Fibroblast of villous mesenchyme (primary cell): ENCODE results near the gene PHLDA3. TPM values are rescaled to one million over a fixed set of nuclear protein-coding genes. Genes with fewer than 3 reads are reported as not detected.

Source experiments
- DNase-seq: peaks from one replicate; pipeline ENCODE4 v3.0.0-alpha.2; 2010; ENCODE audit warnings: low read depth
- H3K4me3 ChIP-seq: 2 replicates; pipeline ENCODE4 v1.5.1; 2011; ENCODE audit warnings: low read depth, mild to moderate bottlenecking, low read length
- CTCF ChIP-seq: IDR thresholded peaks from 2 replicates; pipeline ENCODE4 v1.5.1; 2012; ENCODE audit warnings: low read depth, mild to moderate bottlenecking, low read length; ENCODE audit not compliant: insufficient read depth
- total RNA-seq: library from RNA; depleted of rRNA; stranded (reverse); fragments of >200 nt; gene quantifications from 2 replicates; pipeline ENCODE4 v1.2.3, GENCODE V29; 2012

Gene PHLDA3
- total RNA-seq, 1 donor: 70.0 TPM

GRCh38 chr1:201499795-201500669 lies 31.0 kb upstream of the PHLDA3 start:
- no peak for TF ChIP-seq CTCF
- no peak for DNase-seq
- H3K4me3 ChIP-seq: no peak overlapping the region

- no peak for DNase-seq
- no peak overlapping the region for H3K4me3 ChIP-seq
- no peak for TF ChIP-seq CTCF
Measured at GRCh38 chr1:201499191-201499590, 30.2 kb upstream of the PHLDA3 start.

GRCh38 chr1:201498621-201499020 lies 29.6 kb upstream of the PHLDA3 start:
- no peak overlapping the region for H3K4me3 ChIP-seq
- TF ChIP-seq CTCF: no peak
- DNase-seq: no peak

GRCh38 chr1:201497935-201498509 lies 29.0 kb upstream of the PHLDA3 start:
- no peak for TF ChIP-seq CTCF
- no peak for DNase-seq

GRCh38 chr1:201496296-201496690 lies 27.3 kb upstream of the PHLDA3 start:
- H3K4me3 ChIP-seq: no peak overlapping the region
- no peak for TF ChIP-seq CTCF
- no peak for DNase-seq

More at GRCh38 chr1:201497935-201498509, 29.0 kb upstream of the PHLDA3 start:
- H3K4me3 ChIP-seq: no peak overlapping the region

GRCh38 chr1:201495551-201496295 lies 26.7 kb upstream of the PHLDA3 start:
- H3K4me3 ChIP-seq: no peak overlapping the region
- peak; percentile 98 for DNase-seq
- TF ChIP-seq CTCF: no peak
